Stimulated activated naive B cell treated with anti-CD40 and anti-IgM and Interleukin-4, amounts not matched to agents 10 μg/mL and 1 μg/mL and 100 μg/mL, for 72 hours (primary cell): ENCODE measurements around the gene ATAD5.

Source experiments
- ATAC-seq, 2 donors: fragments of 150-1000 bp; cut with Tn5 transposase; replicated peaks; 2 replicates each; pipeline ENCODE4 v1.10.0; 2021; ENCODE audit warnings: moderate library complexity in 1 of 2
- DNase-seq: peaks from one replicate; pipeline ENCODE4 v3.0.0; 2021
- H3K27ac Mint-ChIP-seq: one replicate; pipeline ENCODE4 v1.8.0; 2022; ENCODE audit warnings: mild to moderate bottlenecking, mixed read lengths
- H3K27me3 Mint-ChIP-seq, 2 donors: one replicate each; pipeline ENCODE4 v1.8.0; 2022; ENCODE audit warnings: mixed read lengths in 2 of 2
- H3K36me3 Mint-ChIP-seq, 2 donors: one replicate each; pipeline ENCODE4 v1.8.0; 2022; ENCODE audit warnings: mixed read lengths in 2 of 2, mild to moderate bottlenecking in 1 of 2
- H3K4me1 Mint-ChIP-seq, 2 donors: one replicate each; pipeline ENCODE4 v1.8.0; 2022; ENCODE audit warnings: mixed read lengths in 2 of 2, mild to moderate bottlenecking in 1 of 2
- H3K4me3 Mint-ChIP-seq, 2 donors: one replicate each; pipeline ENCODE4 v1.8.0; 2022; ENCODE audit warnings: mild to moderate bottlenecking in 2 of 2, mixed read lengths in 2 of 2, moderate library complexity in 1 of 2
- H3K9me3 Mint-ChIP-seq, 2 donors: one replicate each; pipeline ENCODE4 v1.8.0; 2022; ENCODE audit warnings: mixed read lengths in 2 of 2, mild to moderate bottlenecking in 1 of 2

Gene ATAD5

DNA sequence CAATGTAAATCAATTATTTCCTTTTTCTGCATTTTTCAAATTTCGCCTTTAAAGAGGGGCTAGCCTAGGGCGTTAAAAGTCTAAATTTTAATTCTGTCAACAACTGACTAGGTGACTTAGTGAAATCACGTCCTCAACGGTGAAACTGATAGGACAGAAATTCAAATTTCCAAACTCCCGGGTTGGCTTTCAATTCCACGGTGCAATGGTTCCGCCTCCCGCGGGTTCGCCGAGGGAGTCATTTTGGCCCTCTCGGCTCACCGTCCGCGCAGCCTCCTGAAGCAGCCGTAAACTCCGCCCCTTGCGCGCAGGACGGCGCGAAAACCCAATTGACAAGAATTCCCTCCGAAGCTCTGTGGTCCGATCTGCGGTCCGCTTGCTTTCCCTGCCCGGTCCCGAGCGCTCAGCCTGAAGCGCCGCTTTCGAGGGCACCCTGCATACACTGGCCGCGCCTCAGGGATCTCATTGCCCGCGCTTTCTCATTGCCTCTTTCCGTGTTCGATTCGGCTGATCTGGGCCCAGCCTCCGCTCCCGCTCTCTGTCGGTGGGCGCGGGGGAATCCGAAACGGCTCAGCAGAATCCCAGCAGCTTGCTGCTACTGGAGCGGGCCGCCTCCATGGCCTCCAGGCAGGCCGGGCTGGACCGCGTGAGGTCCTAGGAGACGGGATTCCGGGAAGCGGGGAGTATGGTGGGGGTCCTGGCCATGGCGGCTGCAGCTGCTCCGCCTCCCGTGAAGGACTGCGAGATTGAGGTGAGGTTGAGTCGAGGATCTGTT, at the start of gene ATAD5:
Gene ATAD5, plus strand, starts transcription at position 304 of the 775 bp plus-strand sequence. Its CDS starts 382 bp downstream, at position 686.
- DNase-seq (peak; percentile 82), ATAC-seq (peak; percentile 92 to 95)
- Mint-ChIP-seq H3K36me3 (peaks cover 5 to 11% of the 10 kb centered on the region in 2 donors), H3K4me3 (peak within 1 kb of the TSS; percentile 98 to 100), H3K27me3 (no peaks in the 10 kb centered on the region), H3K4me1 (peaks cover 11 to 20% of the 10 kb centered on the region in 2 donors), H3K9me3 (no peaks in the 10 kb centered on the region), H3K27ac (peak within 1 kb of the TSS; percentile 95)

- no peak for ATAC-seq
- peaks cover 17 to 30% of the 10 kb centered on the region in 2 donors for H3K36me3 Mint-ChIP-seq
- H3K4me1 Mint-ChIP-seq: peaks cover 5 to 7% of the 10 kb centered on the region in 2 donors
- DNase-seq: no peak
- H3K27me3 Mint-ChIP-seq: no peaks in the 10 kb centered on the region
- H3K9me3 Mint-ChIP-seq: no peaks in the 10 kb centered on the region
- no peak overlapping the region for H3K27ac Mint-ChIP-seq
- H3K4me3 Mint-ChIP-seq: no peak overlapping the region
These were observed 49.6 kb upstream of the ATAD5 start for GRCh38 chr17:30782206-30782605.

- ATAC-seq (no peak), DNase-seq (no peak)
- H3K4me3 Mint-ChIP-seq: no peak overlapping the region
- no peaks in the 10 kb centered on the region for H3K27me3 Mint-ChIP-seq
- H3K27ac Mint-ChIP-seq: peak overlapping the region; percentile 67
- peaks cover 19 to 39% of the 10 kb centered on the region in 2 donors for H3K36me3 Mint-ChIP-seq
- no peaks in the 10 kb centered on the region for H3K9me3 Mint-ChIP-seq
- peaks cover 2 to 6% of the 10 kb centered on the region in 2 donors for H3K4me1 Mint-ChIP-seq
These were observed 42.8 kb upstream of the ATAD5 start for GRCh38 chr17:30788918-30789317.

- Mint-ChIP-seq H3K27me3 (no peaks in the 10 kb centered on the region), H3K4me3 (no peak overlapping the region), H3K4me1 (peaks cover 2 to 6% of the 10 kb centered on the region in 2 donors), H3K27ac (peak overlapping the region; percentile 39), H3K9me3 (no peaks in the 10 kb centered on the region), H3K36me3 (peaks cover 21 to 41% of the 10 kb centered on the region in 2 donors)
- no peak for ATAC-seq
- no peak for DNase-seq
These were observed 41.5 kb upstream of the ATAD5 start for GRCh38 chr17:30790279-30790678.

- no peak overlapping the region for H3K4me3 Mint-ChIP-seq
- H3K9me3 Mint-ChIP-seq: no peaks in the 10 kb centered on the region
- peaks cover 2 to 6% of the 10 kb centered on the region in 2 donors for H3K4me1 Mint-ChIP-seq
- ATAC-seq (no peak), DNase-seq (no peak)
- peaks cover 26 to 43% of the 10 kb centered on the region in 2 donors for H3K36me3 Mint-ChIP-seq
- no peaks in the 10 kb centered on the region for H3K27me3 Mint-ChIP-seq
- H3K27ac Mint-ChIP-seq: no peak overlapping the region
These were observed 38.3 kb upstream of the ATAD5 start for GRCh38 chr17:30793282-30793977.

DNA sequence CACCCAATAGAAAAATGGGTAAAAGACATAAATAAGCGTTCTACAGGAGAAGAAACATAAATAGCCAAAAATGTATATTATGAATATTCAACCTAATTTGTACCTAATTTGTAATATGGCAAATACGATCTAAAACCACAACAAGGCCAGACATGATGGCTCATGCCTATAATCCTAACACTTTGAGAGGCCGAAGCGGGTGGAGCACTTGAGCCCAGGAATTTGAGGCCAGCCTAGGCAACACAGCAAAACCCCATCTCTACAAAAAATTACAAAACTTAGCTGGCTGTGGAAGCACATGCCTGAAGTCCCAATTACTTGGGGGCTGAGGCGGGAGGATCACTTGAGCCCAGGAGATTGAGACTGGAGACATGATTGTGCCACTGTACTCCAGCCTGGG, 37.4 kb upstream of the ATAD5 start:
- Mint-ChIP-seq H3K27me3 (no peaks in the 10 kb centered on the region), H3K27ac (peak overlapping the region; percentile 4), H3K4me1 (peaks cover 2 to 6% of the 10 kb centered on the region in 2 donors), H3K36me3 (peaks cover 21 to 36% of the 10 kb centered on the region in 2 donors), H3K9me3 (no peaks in the 10 kb centered on the region), H3K4me3 (no peak overlapping the region)
- no peak for ATAC-seq
- DNase-seq: no peak

DNA sequence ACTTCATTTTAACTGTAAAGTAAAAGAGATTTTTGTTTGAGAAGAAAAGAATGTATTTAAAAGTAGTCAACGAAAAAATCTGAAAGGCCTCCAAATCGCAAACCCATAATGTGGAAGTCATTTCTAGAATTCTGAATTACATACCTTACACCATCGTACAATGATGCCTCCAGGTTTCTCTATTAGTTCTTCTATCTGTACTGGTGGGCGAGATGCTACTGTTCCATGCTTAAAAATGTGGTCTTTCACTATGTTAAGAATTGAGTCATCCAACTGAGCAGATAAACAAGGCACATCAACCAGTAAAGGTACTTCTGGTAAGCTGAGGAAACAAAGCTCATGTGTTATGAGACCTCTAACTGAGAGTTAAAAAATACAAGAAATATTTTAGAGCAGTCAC, 35.8 kb upstream of the ATAD5 start:
- DNase-seq: no peak
- Mint-ChIP-seq H3K4me1 (no peaks in the 10 kb centered on the region), H3K9me3 (no peaks in the 10 kb centered on the region), H3K27ac (no peak overlapping the region), H3K4me3 (no peak overlapping the region), H3K27me3 (no peaks in the 10 kb centered on the region), H3K36me3 (peaks cover 25 to 38% of the 10 kb centered on the region in 2 donors)
- peak; percentile 65 to 78 for ATAC-seq

GRCh38 chr17:30801671-30802070, 30.1 kb upstream of the ATAD5 start:
- peaks cover 4 to 6% of the 10 kb centered on the region in 2 donors for H3K9me3 Mint-ChIP-seq
- peaks cover 14 to 27% of the 10 kb centered on the region in 2 donors for H3K4me1 Mint-ChIP-seq
- H3K27me3 Mint-ChIP-seq: no peaks in the 10 kb centered on the region
- no peak overlapping the region for H3K27ac Mint-ChIP-seq
- H3K4me3 Mint-ChIP-seq: no peak overlapping the region
- DNase-seq (no peak), ATAC-seq (no peak)
- peaks cover 41 to 50% of the 10 kb centered on the region in 2 donors for H3K36me3 Mint-ChIP-seq

- DNase-seq: no peak
- ATAC-seq: no peak
- H3K4me1 Mint-ChIP-seq: peaks cover 25 to 57% of the 10 kb centered on the region in 2 donors
- peak overlapping the region; percentile 37 for H3K27ac Mint-ChIP-seq
- H3K36me3 Mint-ChIP-seq: peaks cover 32 to 34% of the 10 kb centered on the region in 2 donors
- no peak overlapping the region for H3K4me3 Mint-ChIP-seq
- peaks cover 4 to 6% of the 10 kb centered on the region in 2 donors for H3K9me3 Mint-ChIP-seq
- H3K27me3 Mint-ChIP-seq: no peaks in the 10 kb centered on the region
These were observed 25.8 kb upstream of the ATAD5 start for GRCh38 chr17:30805944-30806456.

DNA sequence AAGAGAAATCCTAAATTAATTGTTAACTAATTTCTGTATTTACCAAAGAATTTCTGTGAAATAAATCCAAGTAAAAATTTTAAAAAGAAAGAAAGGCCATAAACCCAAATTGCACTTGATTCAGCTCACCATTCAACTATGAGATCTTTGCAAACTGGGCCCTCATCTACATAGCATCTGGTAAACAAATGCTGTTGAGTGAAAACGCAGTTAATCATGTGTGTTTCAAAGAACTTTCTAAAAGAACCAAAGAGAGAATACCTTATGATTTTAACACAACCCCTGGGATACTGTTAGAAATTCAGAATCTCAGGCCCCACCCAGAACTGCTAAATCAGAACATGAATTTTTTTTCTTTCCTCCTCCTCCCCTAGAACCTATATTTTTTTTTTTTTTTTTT, 23.9 kb upstream of the ATAD5 start:
- peak overlapping the region; percentile 65 for H3K27ac Mint-ChIP-seq
- peaks cover 4 to 6% of the 10 kb centered on the region in 2 donors for H3K9me3 Mint-ChIP-seq
- H3K4me3 Mint-ChIP-seq: no peak overlapping the region
- ATAC-seq (no peak), DNase-seq (no peak)
- peaks cover 32 to 65% of the 10 kb centered on the region in 2 donors for H3K4me1 Mint-ChIP-seq
- no peaks in the 10 kb centered on the region for H3K27me3 Mint-ChIP-seq
- H3K36me3 Mint-ChIP-seq: peaks cover 18 to 22% of the 10 kb centered on the region in 2 donors

- H3K27ac Mint-ChIP-seq: peak overlapping the region; percentile 96
- H3K4me1 Mint-ChIP-seq: peaks cover 33 to 66% of the 10 kb centered on the region in 2 donors
- ATAC-seq (peak; percentile 99), DNase-seq (peak; percentile 41)
- H3K4me3 Mint-ChIP-seq: peak overlapping the region; percentile 75 to 82
- no peaks in the 10 kb centered on the region for H3K27me3 Mint-ChIP-seq
- H3K9me3 Mint-ChIP-seq: peaks cover 0 to 2% of the 10 kb centered on the region in 2 donors
- H3K36me3 Mint-ChIP-seq: peaks cover 11 to 15% of the 10 kb centered on the region in 2 donors
These were observed 22.9 kb upstream of the ATAD5 start for GRCh38 chr17:30808785-30809286.

DNA sequence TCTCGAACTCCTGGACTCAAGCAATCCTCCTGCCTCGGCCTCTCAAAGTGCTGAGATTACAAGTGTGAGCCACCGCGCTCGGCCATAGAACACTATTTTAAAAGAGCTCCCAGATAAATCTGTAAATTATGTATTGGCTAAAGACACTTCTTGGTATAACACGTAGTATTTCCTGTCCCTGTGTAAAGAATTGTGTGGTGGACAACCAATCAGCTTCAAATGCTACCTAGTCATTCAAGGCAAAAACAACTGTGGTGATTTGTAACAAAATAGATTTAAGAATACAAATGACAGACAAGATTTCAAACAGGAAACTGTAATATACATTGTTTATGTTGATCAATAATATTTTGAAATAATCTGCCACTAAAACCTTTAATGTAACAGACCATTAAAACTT, 21.9 kb upstream of the ATAD5 start:
- Mint-ChIP-seq H3K9me3 (no peaks in the 10 kb centered on the region), H3K4me3 (peak overlapping the region; percentile 46 to 82), H3K27ac (peak overlapping the region; percentile 96), H3K36me3 (peaks cover 5 to 6% of the 10 kb centered on the region in 2 donors), H3K4me1 (peaks cover 29 to 58% of the 10 kb centered on the region in 2 donors), H3K27me3 (no peaks in the 10 kb centered on the region)
- no peak for ATAC-seq
- DNase-seq: no peak

- H3K27ac Mint-ChIP-seq: peak overlapping the region; percentile 88
- ATAC-seq (no peak), DNase-seq (no peak)
- H3K36me3 Mint-ChIP-seq: peaks cover 7 to 13% of the 10 kb centered on the region in 2 donors
- peaks cover 22 to 46% of the 10 kb centered on the region in 2 donors for H3K4me1 Mint-ChIP-seq
- no peaks in the 10 kb centered on the region for H3K27me3 Mint-ChIP-seq
- H3K4me3 Mint-ChIP-seq: no peak overlapping the region
- H3K9me3 Mint-ChIP-seq: no peaks in the 10 kb centered on the region
These were observed 19.3 kb upstream of the ATAD5 start for GRCh38 chr17:30812218-30813177.
